CD4-positive, alpha-beta T cell treated with Interleukin-17A for 1 hour (primary cell): ENCODE measurements around the gene WDFY2.

ENCODE experiments used
- DNase-seq: peaks from one replicate; pipeline ENCODE4 v3.0.0-alpha.2; 2020

Gene WDFY2

DNA sequence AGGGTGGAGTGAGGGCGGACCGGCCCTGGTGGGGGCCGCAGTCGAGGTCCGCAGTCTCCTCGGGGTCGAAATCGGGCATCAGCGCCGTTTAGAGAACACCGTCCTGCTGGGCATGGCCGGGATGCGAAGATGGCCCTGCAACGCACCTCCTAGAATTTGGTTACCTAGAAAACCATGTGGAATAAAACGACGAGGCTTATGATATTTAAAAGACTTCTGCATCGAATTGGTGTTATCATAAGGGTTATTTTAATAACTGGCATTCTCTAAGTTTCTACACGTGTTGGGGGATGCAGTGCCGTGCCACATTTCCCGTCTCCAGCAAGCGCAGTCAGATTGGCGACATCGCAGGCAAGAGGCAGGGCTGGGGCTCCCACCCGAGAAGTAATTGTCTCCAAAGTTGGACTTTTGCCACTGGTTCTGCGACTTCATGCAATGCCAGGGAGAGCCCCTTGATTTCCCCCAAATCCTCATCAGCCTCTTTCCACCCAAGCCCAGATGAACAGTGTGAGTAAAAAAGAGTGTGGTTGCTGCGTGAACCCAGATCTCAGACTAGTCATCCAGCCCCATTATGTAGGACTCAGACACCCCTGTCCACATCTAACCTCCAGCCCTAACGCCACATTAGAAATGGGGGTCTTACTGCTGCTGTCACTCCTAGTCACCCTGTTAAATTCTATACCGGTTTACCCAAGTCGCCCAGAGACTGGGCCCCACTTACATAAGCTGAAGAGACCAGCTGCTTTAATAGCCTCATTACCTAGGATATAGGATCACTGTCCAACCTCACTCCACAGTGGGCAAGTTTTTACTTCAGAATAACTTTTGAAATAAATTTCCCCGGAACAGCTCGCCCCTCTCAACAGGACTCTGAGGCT lies 220.3 kb downstream of the WDFY2 start:
- peak; percentile 68 for DNase-seq

DNA sequence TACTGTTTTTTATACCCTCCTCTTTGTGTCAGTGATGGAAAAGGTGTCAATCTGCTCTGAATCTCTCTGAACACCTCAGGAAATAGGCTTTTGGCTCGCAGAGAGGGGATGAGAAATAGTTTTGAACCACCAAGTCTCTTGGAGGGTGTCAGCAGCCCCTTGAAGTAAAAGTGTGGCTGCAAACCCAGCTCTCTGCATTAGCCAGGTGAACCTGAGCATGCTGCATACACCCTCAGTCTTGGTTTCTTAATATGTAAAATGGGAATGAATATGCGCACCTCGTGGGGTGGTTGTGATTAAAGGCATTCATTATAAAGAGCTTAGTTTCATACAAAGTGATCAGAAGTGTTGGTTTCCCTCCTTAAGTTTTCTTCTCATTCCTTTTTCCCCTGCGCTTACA lies 221.1 kb downstream of the WDFY2 start:
- DNase-seq = no peak

DNA sequence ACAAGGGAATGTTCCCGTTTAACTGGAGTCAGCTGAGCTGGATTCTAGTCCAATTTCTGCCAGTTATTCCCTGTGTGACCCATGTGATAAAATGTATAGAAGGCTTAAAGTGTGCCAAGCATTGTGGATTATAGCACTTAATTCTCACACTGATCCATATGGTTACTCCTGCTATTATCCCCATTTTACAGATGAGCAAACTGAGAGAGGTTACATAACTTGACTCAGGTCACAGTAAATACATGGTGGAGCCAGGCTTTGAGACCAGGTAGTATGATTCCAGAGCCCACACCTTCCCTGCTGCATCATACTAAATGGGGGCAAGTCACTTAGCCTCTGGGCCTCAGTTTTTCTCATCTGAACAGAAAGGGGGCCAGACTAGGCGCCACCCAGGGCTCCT lies 221.7 kb downstream of the WDFY2 start:
- no peak for DNase-seq

DNA sequence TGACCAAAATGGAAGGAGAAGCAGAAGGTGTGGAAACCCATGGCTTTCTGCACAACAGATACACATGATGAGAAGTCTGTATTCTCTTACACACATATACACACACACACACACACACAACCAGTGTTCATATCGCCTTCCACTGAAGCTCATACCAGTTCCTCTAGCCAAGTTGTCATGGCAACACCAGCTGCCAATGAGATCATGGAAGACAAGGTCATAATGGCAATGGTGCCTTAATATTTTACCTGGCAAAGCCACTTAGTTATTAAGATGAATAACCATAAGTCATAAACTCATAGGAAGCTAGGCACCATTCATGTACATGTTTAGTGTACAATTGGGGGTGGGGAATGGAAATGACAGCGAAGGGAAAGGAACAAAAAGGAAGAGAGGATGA lies 222.3 kb downstream of the WDFY2 start:
- peak; percentile 59 for DNase-seq

DNA sequence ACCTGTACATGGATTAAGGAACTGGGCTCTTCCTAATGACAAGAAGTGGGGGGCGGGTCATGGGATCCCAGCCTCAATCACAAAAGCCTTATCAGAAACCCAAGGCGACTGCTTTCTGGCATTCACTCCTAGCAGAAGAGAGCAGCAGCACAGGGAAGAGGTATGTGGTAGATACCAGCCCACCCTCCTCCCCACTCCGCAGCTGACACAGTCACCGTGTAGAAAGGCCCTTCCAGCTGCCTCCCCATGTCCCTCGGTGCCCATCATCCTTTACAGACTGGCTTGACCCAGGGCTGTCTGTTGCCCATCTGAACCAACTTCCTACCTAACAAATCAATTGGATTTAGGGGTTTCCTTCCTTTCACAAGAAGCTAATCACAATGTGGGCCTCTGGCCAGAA lies 222.8 kb downstream of the WDFY2 start:
- no peak for DNase-seq

DNA sequence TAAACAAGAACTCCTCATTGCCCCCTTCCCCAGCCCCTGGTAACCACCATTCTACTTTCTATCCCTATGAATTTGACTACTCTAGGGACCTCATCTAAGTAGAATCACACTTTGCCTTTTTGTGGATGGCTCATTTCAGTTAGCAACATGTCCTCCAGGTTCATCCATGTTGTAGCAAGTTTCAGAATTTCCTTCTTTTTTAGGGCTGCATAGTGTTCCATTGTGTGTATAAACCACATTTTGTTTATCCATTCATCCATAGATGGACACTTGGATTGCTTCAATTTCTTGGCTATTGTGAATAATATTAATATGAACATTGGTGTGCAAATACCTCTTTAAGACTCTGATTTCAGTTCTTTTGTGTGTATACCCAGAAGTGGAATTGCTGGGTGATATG lies 224.5 kb downstream of the WDFY2 start:
- DNase-seq = no peak

DNA sequence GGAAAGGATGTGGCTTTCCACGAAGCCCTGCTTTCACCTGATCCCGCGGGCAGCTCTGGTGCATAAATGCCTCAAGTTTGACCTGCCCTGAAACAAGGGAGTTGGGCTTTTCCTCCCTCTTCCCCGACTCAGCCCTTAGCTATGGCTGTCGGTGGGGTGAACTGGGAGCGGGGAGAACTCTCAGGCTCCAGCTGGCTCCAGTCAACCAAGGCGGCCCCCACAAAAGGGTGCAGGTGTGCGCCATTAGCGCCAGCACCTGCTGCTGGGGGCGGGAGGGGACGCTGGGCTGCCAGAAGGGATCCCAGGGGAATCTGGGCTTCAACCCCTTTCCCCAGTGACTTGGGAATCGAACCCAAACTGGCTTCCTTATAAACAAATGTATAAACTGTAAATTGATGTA lies 226.8 kb downstream of the WDFY2 start:
- DNase-seq = no peak

DNA sequence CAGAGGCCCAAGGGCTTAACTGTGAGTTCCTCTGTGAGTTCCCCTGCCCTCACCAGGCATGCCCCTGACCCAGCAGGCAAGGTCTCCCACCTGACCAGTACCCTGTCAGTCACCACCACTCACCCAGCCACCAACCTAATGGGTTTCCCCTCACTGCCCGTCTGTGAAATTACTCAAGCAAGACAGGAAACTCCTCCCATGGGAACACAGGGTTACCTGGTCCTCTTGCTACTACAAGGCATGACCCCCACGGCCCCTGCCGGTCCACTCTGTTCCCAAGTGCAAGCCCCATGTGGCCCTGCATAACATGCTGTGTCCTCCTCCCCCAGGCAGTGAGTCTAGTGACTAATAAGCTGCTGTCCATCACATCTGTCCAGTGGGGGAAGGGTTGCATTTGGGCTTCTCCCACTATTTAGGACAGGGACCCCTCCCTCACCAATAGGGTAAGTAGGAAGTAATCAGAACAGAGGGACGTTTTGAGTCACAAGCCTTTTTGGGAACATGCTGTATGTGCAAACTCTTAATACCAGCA lies 227.7 kb downstream of the WDFY2 start:
- no peak for DNase-seq

DNA sequence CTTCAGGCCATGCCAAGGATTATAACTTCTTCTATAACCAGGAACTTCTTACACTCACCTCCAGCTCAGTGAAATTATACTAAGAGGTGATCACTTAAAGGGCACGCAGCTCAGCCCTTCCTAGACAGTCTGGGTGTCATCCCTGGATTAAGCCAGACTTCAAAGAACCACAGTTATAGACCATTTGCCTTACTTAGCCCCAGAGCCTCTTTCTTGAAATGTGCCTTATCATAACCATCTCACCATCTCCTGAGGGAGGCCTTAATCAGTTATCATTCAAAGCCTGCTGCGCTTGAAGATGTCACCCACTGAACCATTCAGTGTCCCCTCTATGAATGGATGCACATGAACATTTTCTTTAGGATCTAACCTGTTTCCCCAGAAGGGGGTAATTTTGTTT lies 229.8 kb downstream of the WDFY2 start:
- no peak for DNase-seq

DNA sequence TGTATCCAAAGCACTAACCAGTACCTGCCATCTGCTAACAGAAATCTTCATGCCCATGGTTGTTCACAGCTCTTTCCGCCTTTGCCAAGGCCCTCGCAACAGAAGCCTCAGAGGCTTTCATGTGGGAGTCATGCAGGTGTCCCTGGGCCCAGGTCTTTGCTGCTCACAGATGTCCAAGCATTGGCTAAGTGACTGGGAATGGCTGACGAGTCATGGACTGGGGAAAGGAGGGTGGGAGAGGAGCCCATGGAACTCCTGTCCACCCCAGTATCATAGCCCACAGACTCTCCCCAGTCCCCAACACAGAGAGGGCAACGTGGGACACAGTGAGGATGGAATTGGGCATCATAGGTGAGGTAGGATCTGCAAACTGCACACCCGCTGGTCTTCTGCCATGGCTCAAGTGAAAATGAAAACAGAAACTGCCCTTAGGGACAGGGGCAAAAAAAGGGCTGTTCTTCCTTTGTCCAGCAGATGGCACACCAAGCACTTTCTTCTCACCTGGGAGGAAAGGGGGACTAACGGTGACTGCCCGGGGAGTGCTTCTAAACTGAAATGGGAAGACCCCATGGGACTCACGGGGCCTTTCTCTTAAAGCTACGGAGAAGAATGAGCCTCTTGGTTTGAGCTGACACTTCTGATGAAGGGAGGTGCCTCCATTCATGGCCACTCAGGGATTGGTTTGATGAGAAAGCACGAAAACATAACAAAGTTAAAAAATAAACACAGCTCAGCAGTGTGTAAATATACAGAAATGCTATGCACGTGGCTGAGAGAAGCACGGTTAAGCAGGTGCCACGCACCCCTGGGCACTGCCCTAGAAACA lies 230.8 kb downstream of the WDFY2 start:
- peak; percentile 87 for DNase-seq

DNA sequence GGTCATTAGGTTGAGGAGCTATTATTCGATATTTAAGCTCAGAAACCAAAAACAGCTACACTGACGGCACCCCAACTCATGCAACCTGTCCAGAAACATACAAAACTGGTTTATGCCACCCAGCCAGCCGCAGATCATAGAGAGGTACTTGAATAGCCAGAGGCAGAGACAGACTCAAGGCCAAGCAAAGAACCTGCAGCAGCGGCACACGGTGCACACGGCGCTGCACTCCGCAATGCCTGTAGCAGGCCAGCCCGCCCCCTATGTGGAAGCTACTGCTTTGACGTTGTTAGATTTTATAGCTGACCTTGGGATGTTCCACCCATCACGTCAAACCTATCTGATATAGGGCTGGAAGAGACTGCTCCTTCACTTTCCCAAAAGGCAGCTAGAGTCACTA lies 231.6 kb downstream of the WDFY2 start:
- no peak for DNase-seq

DNA sequence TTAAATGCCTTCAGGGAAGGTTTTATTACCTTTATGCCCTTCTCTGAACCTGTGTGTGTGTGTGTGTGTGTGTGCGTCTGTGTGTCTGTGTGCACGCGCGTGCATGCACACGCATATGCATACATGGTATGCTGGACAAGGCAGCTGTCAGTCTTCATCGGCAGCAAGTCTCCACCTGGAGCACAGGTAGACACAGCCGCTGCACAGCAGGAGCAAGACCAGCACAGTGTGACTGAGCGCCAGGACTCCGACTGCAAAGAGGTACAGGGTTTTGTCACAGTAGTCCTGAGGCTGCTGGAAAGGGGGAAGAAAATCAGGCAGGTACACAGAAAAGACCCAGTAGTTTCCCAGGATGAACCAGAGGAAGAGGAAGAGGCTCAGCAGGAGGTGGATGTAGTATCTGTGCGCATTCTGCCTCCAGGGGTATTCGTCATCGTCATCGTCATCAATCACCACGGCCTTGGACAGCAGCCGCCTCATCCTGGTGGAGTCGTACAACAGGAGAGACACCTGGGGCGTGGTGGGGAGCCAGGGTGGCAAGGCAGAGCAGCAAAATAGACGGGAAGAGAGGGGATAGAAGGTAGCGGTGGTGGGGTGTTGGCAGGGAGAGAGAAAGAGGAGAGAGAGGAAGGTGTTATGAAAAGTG lies 232.5 kb downstream of the WDFY2 start:
- no peak for DNase-seq
